Sigmoid colon (tissue), 7 donors: ENCODE measurements around the gene GPC1. TPM values are rescaled to one million over a fixed set of nuclear protein-coding genes. Genes with fewer than 3 reads are reported as not detected.

Experiments
- DNase-seq: peaks from one replicate; pipeline ENCODE4 v3.0.0-alpha.2; 2019
- H3K27ac ChIP-seq, 4 donors: fragments of 200-600 bp; sonication (generic); one replicate each; pipeline ENCODE4 v1.5.1; 2016 to 2019; ENCODE audit warnings: mild to moderate bottlenecking in 1 of 4
- H3K27me3 ChIP-seq, 3 donors: fragments of 200-600 bp; sonication (generic); one replicate each; pipeline ENCODE4 v1.5.1; 2019; ENCODE audit warnings: mild to moderate bottlenecking in 1 of 3
- H3K36me3 ChIP-seq, 4 donors: fragments of 200-600 bp; sonication (generic); one replicate each; pipeline ENCODE4 v1.5.1; 2016 to 2019
- H3K4me1 ChIP-seq, 4 donors: fragments of 200-600 bp; sonication (generic); one replicate each; pipeline ENCODE4 v1.5.1; 2017 to 2019
- H3K4me3 ChIP-seq, 4 donors: fragments of 200-600 bp; sonication (generic); one replicate each; pipeline ENCODE4 v1.5.1; 2017 to 2019; ENCODE audit warnings: mild to moderate bottlenecking in 2 of 4, moderate library complexity in 1 of 4
- H3K9me3 ChIP-seq, 4 donors: fragments of 200-600 bp in 3 of 4; sonication (generic) in 3 of 4; one replicate each; pipeline versions ENCODE4 v1.5.1 to v1.6.1; 2013 to 2019
- CTCF ChIP-seq, 4 experiments: fragments of 450-650 bp in 3 of 4; fragments of 200-600 bp in 1 of 4; IDR thresholded peaks; one replicate each; pipeline ENCODE4 v1.5.1; 2016 to 2019; ENCODE audit warnings: antibody characterized with exemption in 4 of 4, mild to moderate bottlenecking in 3 of 4, moderate library complexity in 2 of 4
- EP300 ChIP-seq, 4 donors: sonication (generic); formaldehyde crosslinking; IDR thresholded peaks; one replicate each; pipeline ENCODE4 v1.6.1; 2017; ENCODE audit warnings: antibody characterized with exemption in 4 of 4
- POLR2A ChIP-seq, 2 donors: fragments of 450-650 bp; IDR thresholded peaks; one replicate each; pipeline ENCODE4 v1.6.1; 2016; ENCODE audit warnings: antibody characterized with exemption in 2 of 2, mild to moderate bottlenecking in 2 of 2, moderate library complexity in 2 of 2
- POLR2AphosphoS5 ChIP-seq, 4 donors: sonication (generic); formaldehyde crosslinking; IDR thresholded peaks; one replicate each; pipeline ENCODE4 v1.6.1; 2017; ENCODE audit warnings: antibody characterized with exemption in 4 of 4
- WGBS, 2 donors: extraction: QIAGEN DNeasy Blood & Tissue Kit; methylation state at CpG; one replicate each; pipeline ENCODE4 v1.1.7; 2013; 5-methylcytosine and 5-hydroxymethylcytosine counted together
- intact Hi-C: fragments of 100-400 bp; cut with DNase I; formaldehyde crosslinking; loops from one replicate; pipeline ENCODE4 v1.15.1; 2023
- polyA plus RNA-seq, 3 donors: library from polyadenylated mRNA; stranded (reverse); fragments of 200-250 nt; gene quantifications; one replicate each; pipeline ENCODE4 v1.2.3, GENCODE V29; 2013
- total RNA-seq, 4 donors: library from RNA; depleted of rRNA; stranded (reverse); fragments of >200 nt; gene quantifications; one replicate each; pipeline ENCODE4 v1.1.0, GENCODE V29; 2016
- donor health status: healthy with polysubstance abuse.
- donor health status: Bipolar disorder and iron deficiency.
- donor health status: healthy.

The GPC1 gene
- total and polyA plus RNA-seq, 7 donors, result 3.0 to 30.7 (median 15.8) TPM

- no peak overlapping the region for H3K4me3 ChIP-seq
- no peaks in the 10 kb centered on the region for H3K9me3 ChIP-seq
- H3K27ac ChIP-seq, result no peak overlapping the region
- peaks cover 0 to 22% (median 21%) of the 10 kb centered on the region in 4 donors for H3K4me1 ChIP-seq
- WGBS, 2 donors, result 74 to 78% methylated on average over 12 of the region's 12 CpGs
- intact Hi-C loops, result no loop called here
- H3K36me3 ChIP-seq, result no peaks in the 10 kb centered on the region
- DNase-seq, result peak; percentile 56
- no peaks in the 10 kb centered on the region for H3K27me3 ChIP-seq
- TF ChIP-seq CTCF (IDR thresholded peaks at IDR 0.05) (no peak), POLR2A (IDR thresholded peaks at IDR 0.05) (no peak), EP300 (IDR thresholded peaks at IDR 0.05) (no peak), POLR2AphosphoS5 (IDR thresholded peaks at IDR 0.05) (no peak)
Observed at GRCh38 chr2:240431661-240432424, 3.6 kb upstream of the GPC1 start.

- Histone ChIP-seq H3K36me3 (no peaks in the 10 kb centered on the region), H3K27me3 (no peaks in the 10 kb centered on the region), H3K9me3 (no peaks in the 10 kb centered on the region), H3K4me3 (no peak overlapping the region), H3K4me1 (peaks cover 0 to 28% (median 27%) of the 10 kb centered on the region in 4 donors), H3K27ac (no peak overlapping the region)
- DNase-seq, result no peak
- TF ChIP-seq EP300 (IDR thresholded peaks at IDR 0.05), result no peak
- TF ChIP-seq CTCF (IDR thresholded peaks at IDR 0.05), result no peak
- no peak for TF ChIP-seq POLR2AphosphoS5 (IDR thresholded peaks at IDR 0.05)
- no peak for TF ChIP-seq POLR2A (IDR thresholded peaks at IDR 0.05)
- intact Hi-C loops, result no loop called here
- 81 to 84% methylated on average over 9 of the region's 9 CpGs for WGBS, 2 donors
Observed at GRCh38 chr2:240432430-240432819, 3.0 kb upstream of the GPC1 start.

GRCh38 chr2:240432820-240433801 is 2.4 kb upstream of the GPC1 start:
- DNase-seq, result peak; percentile 66

More at GRCh38 chr2:240432820-240433801, 2.4 kb upstream of the GPC1 start:
- no peaks in the 10 kb centered on the region for H3K9me3 ChIP-seq
- no peak overlapping the region for H3K4me3 ChIP-seq
- WGBS, 2 donors, result 61 to 82% methylated on average over 34 of the region's 34 CpGs
- peaks cover 0 to 35% (median 34%) of the 10 kb centered on the region in 4 donors for H3K4me1 ChIP-seq
- no peaks in the 10 kb centered on the region for H3K36me3 ChIP-seq
- TF ChIP-seq POLR2AphosphoS5 (IDR thresholded peaks at IDR 0.05) (no peak), CTCF (IDR thresholded peaks at IDR 0.05) (no peak), POLR2A (IDR thresholded peaks at IDR 0.05) (no peak)
- no peaks in the 10 kb centered on the region for H3K27me3 ChIP-seq
- peak overlapping the region; percentile 37 to 93 (median 90) for H3K27ac ChIP-seq
- intact Hi-C loops, result no loop called here
